OCI-LY7 (cell line): ENCODE results near the gene MTHFD2L. TPM values are rescaled to one million over a fixed set of nuclear protein-coding genes. Genes with fewer than 3 reads are reported as not detected.

Experiments
- BruUV-seq: library from RNA; stranded (reverse); fragments of 400-500 nt; replicated peaks from 2 replicates; lab custom pipeline; 2021; lab: Mats Ljungman, UMichigan
- CTCF ChIA-PET: fragments of 300-600 bp; sonication (Branson Sonifier 250); formaldehyde crosslinking; loops from one replicate; lab custom pipeline; 2022; ENCODE audit warnings: antibody characterized with exemption; ENCODE audit not compliant: unreplicated experiment; lab: Charles Lee
- POLR2A ChIA-PET: fragments of 300-600 bp; sonication (Branson Sonifier 250); formaldehyde crosslinking; loops from one replicate; lab custom pipeline; 2022; ENCODE audit warnings: antibody characterized with exemption; lab: Charles Lee
- DNase-seq: peaks from one replicate; pipeline ENCODE4 v3.0.0-alpha.2; 2015; ENCODE audit warnings: low spot score
- H2AFZ ChIP-seq: fragments of 200-600 bp; sonication (generic), shearing (Covaris generic); 2 replicates; pipeline ENCODE4 v1.6.1; 2014; ENCODE audit warnings: mild to moderate bottlenecking, antibody characterized with exemption, low read length, moderate library complexity
- H3K27ac ChIP-seq: fragments of 200-600 bp; sonication (generic); 2 replicates; pipeline ENCODE4 v1.5.1; 2014; ENCODE audit warnings: mixed run types, low read depth, mild to moderate bottlenecking, moderate library complexity, low read length, inconsistent platforms; ENCODE audit not compliant: poor library complexity, severe bottlenecking
- H3K36me3 ChIP-seq: fragments of 200-600 bp; sonication (generic); 2 replicates; pipeline ENCODE4 v1.6.1; 2014; ENCODE audit warnings: mild to moderate bottlenecking, antibody characterized with exemption, low read length, moderate library complexity, mixed read lengths; ENCODE audit not compliant: insufficient read depth
- H3K4me1 ChIP-seq: fragments of 200-600 bp; sonication (generic); 2 replicates; pipeline ENCODE4 v1.5.1; 2014; ENCODE audit warnings: mild to moderate bottlenecking, low read length; ENCODE audit not compliant: insufficient read depth, poor library complexity, severe bottlenecking
- H3K4me2 ChIP-seq: fragments of 200-600 bp; sonication (generic); 2 replicates; pipeline ENCODE4 v1.6.1; 2014; ENCODE audit warnings: mild to moderate bottlenecking, low read length
- H3K4me3 ChIP-seq: fragments of 200-600 bp; sonication (generic); 2 replicates; pipeline ENCODE4 v1.5.1; 2014; ENCODE audit warnings: mild to moderate bottlenecking, low read depth, low read length; ENCODE audit not compliant: poor library complexity, severe bottlenecking
- H3K79me2 ChIP-seq: fragments of 200-600 bp; sonication (generic); 2 replicates; pipeline ENCODE4 v1.6.1; 2016; ENCODE audit warnings: low read depth, mild to moderate bottlenecking, low read length, moderate library complexity, mixed read lengths; ENCODE audit not compliant: insufficient read depth
- H3K9me2 ChIP-seq: fragments of 200-600 bp; sonication (generic); 2 replicates; pipeline ENCODE4 v1.6.1; 2016; ENCODE audit warnings: mild to moderate bottlenecking, low read length, mixed read lengths; ENCODE audit not compliant: insufficient read depth
- H3K9me3 ChIP-seq: fragments of 200-600 bp; sonication (generic); 2 replicates; pipeline ENCODE4 v1.6.1; 2014; ENCODE audit warnings: mild to moderate bottlenecking, mixed run types, low read length, mixed read lengths
- H4K20me1 ChIP-seq: fragments of 200-600 bp; sonication (generic); 2 replicates; pipeline ENCODE4 v1.6.1; 2014; ENCODE audit warnings: mild to moderate bottlenecking, antibody characterized with exemption, low read length, moderate library complexity, mixed read lengths; ENCODE audit not compliant: insufficient read depth
- EZH2phosphoT487 ChIP-seq: fragments of 200-600 bp; sonication (generic); IDR thresholded peaks from 2 replicates; pipeline ENCODE4 v1.6.1; 2018; ENCODE audit warnings: low read depth, borderline replicate concordance, mild to moderate bottlenecking, mixed run types, antibody characterized with exemption, low read length, moderate library complexity, mixed read lengths
- intact Hi-C: fragments of 100-400 bp; cut with micrococcal nuclease; formaldehyde crosslinking; loops from one replicate; pipeline ENCODE4 v1.10.0; 2022; ENCODE audit not compliant: unreplicated experiment
- total RNA-seq, 2 experiments: library from RNA; depleted of rRNA in 1 of 2; stranded (reverse); fragments of >200 nt in 1 of 2; shearing (Covaris generic) in 1 of 2; gene quantifications; 2 replicates each; pipeline ENCODE4 v1.2.3, GENCODE V29; 2014 to 2022
- TF ChIP-seq, protein P1 (sequence below): fragments of 200-600 bp; sonication (generic); conservative IDR thresholded peaks from 2 replicates; pipeline ENCODE4 v1.5.1; 2014; ENCODE audit warnings: mild to moderate bottlenecking, antibody characterized with exemption, low read length, moderate library complexity, mixed read lengths

The MTHFD2L gene
- total RNA-seq, 2 experiments from 2014 or later: 18.7 to 18.9 TPM

GRCh38 chr4:74203467-74203866, 45.5 kb downstream of the MTHFD2L start:
- intact Hi-C loops: no loop called here
- CTCF ChIA-PET: no interaction called here
- no peak for DNase-seq
- Histone ChIP-seq H3K27ac (no peak overlapping the region), H3K9me2 (0 out of 2 replicates have a peak, but pooled peaks cover 3% of the 10 kb centered on the region), H3K79me2 (no peaks in the 10 kb centered on the region), H3K4me1 (peaks cover 14% of the 10 kb centered on the region), H3K4me3 (no peak overlapping the region), H3K4me2 (no peak overlapping the region), H2AFZ (no peak overlapping the region), H4K20me1 (no peaks in the 10 kb centered on the region), H3K9me3 (no peaks in the 10 kb centered on the region), H3K36me3 (no peaks in the 10 kb centered on the region)
- no TSS peak for BruUV-seq
- POLR2A ChIA-PET: interaction anchor here (0.7 kb wide), 1 partner anchor 95 kb away, joined by 4 read pairs; no protein-coding TSS in a partner anchor
- no peak for TF ChIP-seq EZH2phosphoT487
- TF ChIP-seq, protein P1, sequence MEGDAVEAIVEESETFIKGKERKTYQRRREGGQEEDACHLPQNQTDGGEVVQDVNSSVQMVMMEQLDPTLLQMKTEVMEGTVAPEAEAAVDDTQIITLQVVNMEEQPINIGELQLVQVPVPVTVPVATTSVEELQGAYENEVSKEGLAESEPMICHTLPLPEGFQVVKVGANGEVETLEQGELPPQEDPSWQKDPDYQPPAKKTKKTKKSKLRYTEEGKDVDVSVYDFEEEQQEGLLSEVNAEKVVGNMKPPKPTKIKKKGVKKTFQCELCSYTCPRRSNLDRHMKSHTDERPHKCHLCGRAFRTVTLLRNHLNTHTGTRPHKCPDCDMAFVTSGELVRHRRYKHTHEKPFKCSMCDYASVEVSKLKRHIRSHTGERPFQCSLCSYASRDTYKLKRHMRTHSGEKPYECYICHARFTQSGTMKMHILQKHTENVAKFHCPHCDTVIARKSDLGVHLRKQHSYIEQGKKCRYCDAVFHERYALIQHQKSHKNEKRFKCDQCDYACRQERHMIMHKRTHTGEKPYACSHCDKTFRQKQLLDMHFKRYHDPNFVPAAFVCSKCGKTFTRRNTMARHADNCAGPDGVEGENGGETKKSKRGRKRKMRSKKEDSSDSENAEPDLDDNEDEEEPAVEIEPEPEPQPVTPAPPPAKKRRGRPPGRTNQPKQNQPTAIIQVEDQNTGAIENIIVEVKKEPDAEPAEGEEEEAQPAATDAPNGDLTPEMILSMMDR: no peak

DNA sequence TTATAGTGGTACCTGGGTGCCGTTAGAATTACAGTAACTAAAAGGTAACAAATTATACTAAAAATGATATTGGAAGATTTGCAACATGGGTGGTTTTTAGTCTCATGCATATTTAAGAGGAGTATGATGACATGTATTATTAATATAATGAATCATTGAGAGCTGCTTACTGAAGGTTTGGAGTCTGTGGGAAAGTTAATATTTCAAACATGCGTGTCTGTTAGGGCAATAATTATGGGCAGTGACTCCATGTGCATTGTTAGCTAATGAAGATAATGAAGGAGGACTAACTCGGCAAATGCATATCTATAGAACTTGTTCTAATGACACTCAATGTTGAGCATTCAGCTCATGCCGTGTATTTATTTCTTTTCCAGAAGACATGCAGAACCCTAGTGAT, 47.1 kb downstream of the MTHFD2L start:
- 0 out of 2 replicates have a peak, but pooled peaks cover 3% of the 10 kb centered on the region for H3K9me2 ChIP-seq
- DNase-seq: no peak
- H3K4me2 ChIP-seq: no peak overlapping the region
- no peak for TF ChIP-seq EZH2phosphoT487
- TF ChIP-seq, protein P1: no peak
- no peak overlapping the region for H3K4me3 ChIP-seq
- peaks cover 14% of the 10 kb centered on the region for H3K4me1 ChIP-seq
- H3K27ac ChIP-seq: no peak overlapping the region
- ChIA-PET POLR2A (interaction anchor here (0.7 to 1.4 kb wide), 5 partner anchors 9 to 442 kb away, joined by 3 to 5 read pairs (median 4); no protein-coding TSS in a partner anchor), CTCF (no interaction called here)
- no peaks in the 10 kb centered on the region for H3K79me2 ChIP-seq
- H3K36me3 ChIP-seq: no peaks in the 10 kb centered on the region
- H4K20me1 ChIP-seq: no peaks in the 10 kb centered on the region
- no peaks in the 10 kb centered on the region for H3K9me3 ChIP-seq
- no TSS peak for BruUV-seq
- H2AFZ ChIP-seq: no peak overlapping the region
- intact Hi-C loops: no loop called here

DNA sequence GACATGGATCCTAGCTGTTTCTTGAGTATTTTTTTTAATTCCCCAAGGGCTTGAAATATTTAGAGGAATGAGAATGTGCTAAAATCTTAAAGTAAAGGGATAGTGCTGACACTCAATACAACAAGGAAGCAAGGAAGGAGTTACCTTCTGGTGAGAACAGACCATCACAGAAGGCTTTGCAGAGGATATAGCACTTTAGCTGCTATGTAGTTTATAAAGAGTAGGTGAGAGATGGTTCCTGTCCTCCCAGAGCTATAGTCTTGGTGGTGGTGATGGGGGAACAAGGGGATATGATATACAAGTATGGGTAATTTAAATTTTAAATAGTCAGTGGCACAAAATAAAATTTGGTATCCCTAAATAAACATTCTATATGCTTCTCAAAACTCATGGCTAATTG, 47.6 kb downstream of the MTHFD2L start:
- Histone ChIP-seq H2AFZ (peak overlapping the region; percentile 57; the same call in 1 of the 2 replicates), H4K20me1 (no peaks in the 10 kb centered on the region), H3K4me2 (no peak overlapping the region), H3K27ac (no peak overlapping the region), H3K4me1 (peaks cover 14% of the 10 kb centered on the region), H3K9me2 (0 out of 2 replicates have a peak, but pooled peaks cover 3% of the 10 kb centered on the region), H3K36me3 (no peaks in the 10 kb centered on the region), H3K79me2 (no peaks in the 10 kb centered on the region), H3K9me3 (no peaks in the 10 kb centered on the region), H3K4me3 (no peak overlapping the region)
- ChIA-PET CTCF (interaction anchor here (0.6 kb wide), 1 partner anchor 23 kb away, joined by 3 read pairs; no protein-coding TSS in a partner anchor), POLR2A (interaction anchor here (0.7 to 1.4 kb wide), 5 partner anchors 9 to 442 kb away, joined by 3 to 5 read pairs (median 4); no protein-coding TSS in a partner anchor)
- intact Hi-C loops: no loop called here
- TF ChIP-seq EZH2phosphoT487: no peak
- TF ChIP-seq, protein P1: no peak
- no TSS peak for BruUV-seq
- DNase-seq: no peak
